K562 (cell line): ENCODE results near the gene MED19. TPM values are rescaled to one million over a fixed set of nuclear protein-coding genes. Genes with fewer than 3 reads are reported as not detected.
A peak's percentile ranks its signal among the peaks of the same experiment; 100 is the strongest.

Experiments used
- FOS ChIP-seq: IDR thresholded peaks from 3 replicates; pipeline ENCODE4 v1.6.1; 2011; ENCODE audit not compliant: insufficient read length; ENCODE audit errors: extremely low read depth
- FOXJ2 ChIP-seq: fragments of 200-800 bp; sonication (Bioruptor generic); IDR thresholded peaks from 2 replicates; pipeline ENCODE4 v1.6.1; 2016; ENCODE audit warnings: missing genetic modification characterization, missing compliant biosample characterization
- JUND ChIP-seq, 2 experiments: IDR thresholded peaks; 2 replicates in 1 of 2; 3 replicates in 1 of 2; pipeline ENCODE4 v1.6.1; 2011; ENCODE audit warnings: borderline replicate concordance in 2 of 2, low read depth in 2 of 2, low read length in 2 of 2, improper control_type of control experiment in 1 of 2, missing biosample characterization in 1 of 2, missing genetic modification characterization in 1 of 2, missing genetic modification reagents in 1 of 2
- NR2C2 ChIP-seq, 2 experiments: fragments of 200-800 bp in 1 of 2; sonication (Bioruptor generic) in 1 of 2; sonication (generic) in 1 of 2; formaldehyde crosslinking in 1 of 2; IDR thresholded peaks; 2 replicates each; pipeline versions ENCODE4 v1.6.1 to v1.8.0; 2016 to 2022; ENCODE audit warnings: mild to moderate bottlenecking in 1 of 2, missing compliant biosample characterization in 1 of 2, missing genetic modification characterization in 1 of 2, missing genetic modification reagents in 1 of 2
- RFX1 ChIP-seq: fragments of 450-650 bp; IDR thresholded peaks from 2 replicates; pipeline ENCODE4 v1.6.1; 2016; ENCODE audit warnings: mild to moderate bottlenecking, moderate library complexity
- SMAD4 ChIP-seq: fragments of 250-450 bp; sonication (Bioruptor Pico); conservative IDR thresholded peaks from 2 replicates; pipeline ENCODE4 v1.8.0; 2021; ENCODE audit warnings: inconsistent platforms, mild to moderate bottlenecking, moderate library complexity
- TEAD4 ChIP-seq, 2 experiments: sonication (generic) in 1 of 2; formaldehyde crosslinking in 1 of 2; IDR thresholded peaks; 2 replicates each; pipeline versions ENCODE4 v1.6.1 to v1.8.0; 2012 to 2022; ENCODE audit warnings: borderline replicate concordance in 1 of 2, inconsistent platforms in 1 of 2, low read length in 1 of 2, mild to moderate bottlenecking in 1 of 2, missing genetic modification reagents in 1 of 2
- YY1 ChIP-seq, 3 experiments: IDR thresholded peaks; 2 replicates each; pipeline ENCODE4 v1.6.1; 2011; ENCODE audit warnings: low read length in 2 of 3, mild to moderate bottlenecking in 2 of 3, moderate library complexity in 2 of 3, borderline replicate concordance in 1 of 3, control low read depth in 1 of 3, low read depth in 1 of 3; ENCODE audit not compliant: insufficient read depth in 3 of 3, insufficient replicate concordance in 2 of 3, control insufficient read depth in 1 of 3, insufficient read length in 1 of 3; ENCODE audit errors: extremely low read depth in 1 of 3
- polyA plus RNA-seq, 8 experiments: library from polyadenylated mRNA; depleted of rRNA in 4 of 8; stranded (reverse) in 5 of 8; unstranded in 3 of 8; fragments of >200 nt; fragmentation: Nextera tagmentation in 2 of 8; fragmentation: Illumina TruSeq in 1 of 8; extraction: Ambion mirVana in 2 of 8; extraction: Trizol in 1 of 8; gene quantifications; 2 replicates each; pipeline versions ENCODE4 v1.2.1 to v1.2.3, GENCODE V29; 2011 to 2014; ENCODE audit warnings: inconsistent platforms in 1 of 8, missing spikeins in 1 of 8
- total RNA-seq, 7 experiments: library from RNA; depleted of rRNA in 6 of 7; stranded (reverse); fragments of >200 nt in 6 of 7; fragmentation: Illumina TruSeq in 2 of 7; extraction: Trizol in 2 of 7; gene quantifications; 2 replicates each; pipeline versions ENCODE4 v1.2.1 to v1.2.3, GENCODE V29; 2011 to 2021; ENCODE audit warnings: low replicate concordance in 1 of 7
- TF ChIP-seq, protein P1 (sequence below), 2 experiments: fragments of 450-650 bp; IDR thresholded peaks; 2 replicates each; pipeline ENCODE4 v1.6.1; 2018; ENCODE audit warnings: mild to moderate bottlenecking in 2 of 2, low read depth in 1 of 2; ENCODE audit not compliant: partially characterized antibody in 2 of 2
- TF ChIP-seq, protein P2 (sequence below): sonication (generic); formaldehyde crosslinking; IDR thresholded peaks from 2 replicates; pipeline ENCODE4 v1.8.1; 2023; ENCODE audit warnings: mild to moderate bottlenecking, missing genetic modification reagents
- TF ChIP-seq, protein P3 (sequence below): sonication (generic); formaldehyde crosslinking; IDR thresholded peaks from 2 replicates; pipeline ENCODE4 v1.8.0; 2022; ENCODE audit warnings: mild to moderate bottlenecking, missing genetic modification reagents
- TF ChIP-seq, protein P4 (sequence below), 2 experiments: IDR thresholded peaks in 1 of 2; conservative IDR thresholded peaks in 1 of 2; 2 replicates each; pipeline ENCODE4 v1.6.1; 2016; ENCODE audit warnings: low read depth in 2 of 2, mild to moderate bottlenecking in 1 of 2, missing compliant biosample characterization in 1 of 2, missing genetic modification characterization in 1 of 2, moderate library complexity in 1 of 2

Gene MED19
- total and polyA plus RNA-seq, 9 of the 15 experiments (the other 6 are each of a cell fraction or from before 2014, with no cell fraction given) = 7.3 to 23.5 (median 15.0) TPM

DNA sequence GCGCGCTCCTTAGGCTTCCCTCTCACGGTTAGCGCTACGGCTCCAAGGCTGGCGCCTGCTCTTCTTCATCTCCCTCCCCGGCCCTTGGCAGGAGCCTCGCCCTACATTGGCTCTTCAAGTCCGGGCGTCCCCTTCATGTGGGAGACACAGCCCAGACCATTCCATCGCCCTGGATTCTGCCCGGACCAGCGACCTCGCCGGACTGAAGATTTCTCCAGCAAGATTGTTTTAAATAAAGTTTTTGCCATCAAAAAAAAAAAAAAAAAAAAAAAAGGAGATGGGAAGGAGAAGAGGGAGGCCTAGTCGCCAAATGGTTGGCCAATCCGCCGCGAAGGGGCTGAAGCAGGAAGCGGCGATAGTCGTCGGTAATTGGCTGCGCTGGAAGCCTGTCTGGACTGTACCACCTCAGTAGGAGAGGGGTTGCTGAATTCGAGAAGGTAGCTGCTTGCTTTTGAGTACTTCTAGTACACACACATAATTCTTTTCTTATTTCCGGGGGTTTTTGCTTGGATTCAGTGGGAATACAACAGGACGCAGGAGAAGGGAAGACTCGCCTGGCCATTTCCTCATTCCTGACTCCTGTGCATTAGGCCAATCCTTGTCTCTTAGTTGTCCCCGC is 44.8 kb downstream of the MED19 start (continued):
- TF ChIP-seq FOS (peak; percentile 85), FOXJ2 (tag) (0 out of 2 replicates have a peak, but pooled peaks have one; percentile 31), JUND (IDR thresholded peaks at IDR 0.05; ENCODE audit: borderline replicate concordance, low read depth, low read length) (peak; percentile 96), JUND (tag; IDR thresholded peaks at IDR 0.05; ENCODE audit: borderline replicate concordance, low read depth, low read length) (no peak), RFX1 (peak; percentile 81), YY1 (IDR thresholded peaks at IDR 0.05; ENCODE audit: borderline replicate concordance in 1 of 3, control insufficient read depth in 1 of 3, extremely low read depth in 1 of 3, insufficient read depth in 3 of 3, insufficient read length in 1 of 3, insufficient replicate concordance in 2 of 3, low read depth in 1 of 3, low read length in 2 of 3) (no peak), TEAD4 (IDR thresholded peaks at IDR 0.05; ENCODE audit: low read length) (peak; percentile 25; the same call in 1 of the 2 replicates), TEAD4 (CRISPR knock-in tag; IDR thresholded peaks at IDR 0.05; ENCODE audit: borderline replicate concordance) (no peak), SMAD4 (peak; percentile 62; the same call in 1 of the 2 replicates), NR2C2 (CRISPR knock-in tag; IDR thresholded peaks at IDR 0.05) (no peak), NR2C2 (tag; IDR thresholded peaks at IDR 0.05) (no peak; the same call in 1 of the 2 replicates)
- TF ChIP-seq, protein P1, sequence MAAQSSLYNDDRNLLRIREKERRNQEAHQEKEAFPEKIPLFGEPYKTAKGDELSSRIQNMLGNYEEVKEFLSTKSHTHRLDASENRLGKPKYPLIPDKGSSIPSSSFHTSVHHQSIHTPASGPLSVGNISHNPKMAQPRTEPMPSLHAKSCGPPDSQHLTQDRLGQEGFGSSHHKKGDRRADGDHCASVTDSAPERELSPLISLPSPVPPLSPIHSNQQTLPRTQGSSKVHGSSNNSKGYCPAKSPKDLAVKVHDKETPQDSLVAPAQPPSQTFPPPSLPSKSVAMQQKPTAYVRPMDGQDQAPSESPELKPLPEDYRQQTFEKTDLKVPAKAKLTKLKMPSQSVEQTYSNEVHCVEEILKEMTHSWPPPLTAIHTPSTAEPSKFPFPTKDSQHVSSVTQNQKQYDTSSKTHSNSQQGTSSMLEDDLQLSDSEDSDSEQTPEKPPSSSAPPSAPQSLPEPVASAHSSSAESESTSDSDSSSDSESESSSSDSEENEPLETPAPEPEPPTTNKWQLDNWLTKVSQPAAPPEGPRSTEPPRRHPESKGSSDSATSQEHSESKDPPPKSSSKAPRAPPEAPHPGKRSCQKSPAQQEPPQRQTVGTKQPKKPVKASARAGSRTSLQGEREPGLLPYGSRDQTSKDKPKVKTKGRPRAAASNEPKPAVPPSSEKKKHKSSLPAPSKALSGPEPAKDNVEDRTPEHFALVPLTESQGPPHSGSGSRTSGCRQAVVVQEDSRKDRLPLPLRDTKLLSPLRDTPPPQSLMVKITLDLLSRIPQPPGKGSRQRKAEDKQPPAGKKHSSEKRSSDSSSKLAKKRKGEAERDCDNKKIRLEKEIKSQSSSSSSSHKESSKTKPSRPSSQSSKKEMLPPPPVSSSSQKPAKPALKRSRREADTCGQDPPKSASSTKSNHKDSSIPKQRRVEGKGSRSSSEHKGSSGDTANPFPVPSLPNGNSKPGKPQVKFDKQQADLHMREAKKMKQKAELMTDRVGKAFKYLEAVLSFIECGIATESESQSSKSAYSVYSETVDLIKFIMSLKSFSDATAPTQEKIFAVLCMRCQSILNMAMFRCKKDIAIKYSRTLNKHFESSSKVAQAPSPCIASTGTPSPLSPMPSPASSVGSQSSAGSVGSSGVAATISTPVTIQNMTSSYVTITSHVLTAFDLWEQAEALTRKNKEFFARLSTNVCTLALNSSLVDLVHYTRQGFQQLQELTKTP (IDR thresholded peaks at IDR 0.05; ENCODE audit: low read depth in 1 of 2, partially characterized antibody in 2 of 2) = peak in 1 of 2 experiments; percentile 66
- TF ChIP-seq, protein P2, sequence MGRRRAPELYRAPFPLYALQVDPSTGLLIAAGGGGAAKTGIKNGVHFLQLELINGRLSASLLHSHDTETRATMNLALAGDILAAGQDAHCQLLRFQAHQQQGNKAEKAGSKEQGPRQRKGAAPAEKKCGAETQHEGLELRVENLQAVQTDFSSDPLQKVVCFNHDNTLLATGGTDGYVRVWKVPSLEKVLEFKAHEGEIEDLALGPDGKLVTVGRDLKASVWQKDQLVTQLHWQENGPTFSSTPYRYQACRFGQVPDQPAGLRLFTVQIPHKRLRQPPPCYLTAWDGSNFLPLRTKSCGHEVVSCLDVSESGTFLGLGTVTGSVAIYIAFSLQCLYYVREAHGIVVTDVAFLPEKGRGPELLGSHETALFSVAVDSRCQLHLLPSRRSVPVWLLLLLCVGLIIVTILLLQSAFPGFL (CRISPR knock-in tag) = no peak
- TF ChIP-seq, protein P3, sequence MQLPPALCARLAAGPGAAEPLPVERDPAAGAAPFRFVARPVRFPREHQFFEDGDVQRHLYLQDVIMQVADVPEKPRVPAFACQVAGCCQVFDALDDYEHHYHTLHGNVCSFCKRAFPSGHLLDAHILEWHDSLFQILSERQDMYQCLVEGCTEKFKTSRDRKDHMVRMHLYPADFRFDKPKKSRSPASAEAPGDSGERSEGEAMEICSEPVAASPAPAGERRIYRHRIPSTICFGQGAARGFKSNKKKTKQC (CRISPR knock-in tag) = no peak
- TF ChIP-seq, protein P4, sequence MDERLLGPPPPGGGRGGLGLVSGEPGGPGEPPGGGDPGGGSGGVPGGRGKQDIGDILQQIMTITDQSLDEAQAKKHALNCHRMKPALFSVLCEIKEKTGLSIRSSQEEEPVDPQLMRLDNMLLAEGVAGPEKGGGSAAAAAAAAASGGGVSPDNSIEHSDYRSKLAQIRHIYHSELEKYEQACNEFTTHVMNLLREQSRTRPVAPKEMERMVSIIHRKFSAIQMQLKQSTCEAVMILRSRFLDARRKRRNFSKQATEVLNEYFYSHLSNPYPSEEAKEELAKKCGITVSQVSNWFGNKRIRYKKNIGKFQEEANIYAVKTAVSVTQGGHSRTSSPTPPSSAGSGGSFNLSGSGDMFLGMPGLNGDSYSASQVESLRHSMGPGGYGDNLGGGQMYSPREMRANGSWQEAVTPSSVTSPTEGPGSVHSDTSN (CRISPR knock-in tag; IDR thresholded peaks at IDR 0.05; ENCODE audit: low read depth) = peak; percentile 48; the same call in 1 of the 2 replicates
- TF ChIP-seq, protein P4 (tag; conservative IDR thresholded peaks at IDR 0.05; ENCODE audit: low read depth) = peak; percentile 99
